Keratinocyte (primary cell): ENCODE data around the gene OR6N2.

ENCODE experiments used
- EZH2 ChIP-seq: IDR thresholded peaks from one replicate; pipeline ENCODE4 v1.6.1; 2012; ENCODE audit warnings: inconsistent platforms, mild to moderate bottlenecking, low read length, moderate library complexity
- TF ChIP-seq, protein P1 (sequence below), 3 experiments: IDR thresholded peaks in 1 of 3; conservative IDR thresholded peaks in 1 of 3; optimal IDR thresholded peaks in 1 of 3; 2 replicates in 2 of 3; 3 replicates in 1 of 3; pipeline versions ENCODE3 to v1.5.1; 2011; ENCODE audit warnings: low read length in 3 of 3, mild to moderate bottlenecking in 3 of 3, moderate library complexity in 2 of 3, control low read depth in 1 of 3, inconsistent platforms in 1 of 3; ENCODE audit not compliant: insufficient read depth in 2 of 3; ENCODE audit errors: extremely low read depth in 1 of 3

DNA sequence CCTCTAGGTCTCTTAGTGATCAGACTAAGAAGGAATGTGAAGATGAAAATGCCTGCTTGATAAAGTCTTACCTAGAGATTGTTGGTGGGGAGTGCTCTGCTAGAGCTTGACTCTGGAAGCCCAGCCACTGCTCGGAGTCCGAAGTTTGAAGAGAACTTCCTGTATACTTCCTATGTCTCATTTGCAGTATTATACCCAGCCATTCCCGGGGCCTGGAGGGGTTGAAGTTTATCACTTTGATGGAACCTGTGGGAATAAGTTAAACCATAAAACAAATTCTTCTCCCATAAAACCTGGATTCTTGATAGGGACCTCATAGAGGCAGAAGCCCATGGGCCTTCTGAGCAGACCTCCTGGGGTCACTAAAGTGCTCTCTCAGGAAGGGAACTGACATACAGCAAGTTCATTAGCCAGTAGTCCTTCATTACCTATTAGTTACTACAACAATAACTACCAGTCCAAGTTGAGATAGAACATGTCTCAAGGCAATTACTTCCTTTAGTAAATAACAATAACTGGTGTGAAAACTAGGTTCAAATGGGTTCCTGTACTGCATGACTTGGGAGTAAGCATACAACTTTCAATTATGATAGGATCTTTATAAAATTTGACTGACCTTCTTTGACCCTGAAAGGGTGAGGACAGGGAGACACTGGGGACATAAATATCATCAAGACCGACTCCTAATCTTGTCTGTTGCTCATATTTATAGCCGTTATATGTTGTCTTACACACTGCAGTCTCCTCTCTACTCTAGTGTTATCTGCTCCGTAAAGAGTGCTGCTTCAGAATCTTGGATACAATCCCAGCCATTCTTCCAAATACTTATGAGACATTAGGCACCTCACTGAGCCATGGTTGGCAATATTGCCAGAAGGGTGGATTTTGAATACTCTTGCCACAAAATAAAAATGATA lies 8.8 kb downstream of the OR6N2 start, which contains the start of gene OR6N1:
- TF ChIP-seq, protein P1, sequence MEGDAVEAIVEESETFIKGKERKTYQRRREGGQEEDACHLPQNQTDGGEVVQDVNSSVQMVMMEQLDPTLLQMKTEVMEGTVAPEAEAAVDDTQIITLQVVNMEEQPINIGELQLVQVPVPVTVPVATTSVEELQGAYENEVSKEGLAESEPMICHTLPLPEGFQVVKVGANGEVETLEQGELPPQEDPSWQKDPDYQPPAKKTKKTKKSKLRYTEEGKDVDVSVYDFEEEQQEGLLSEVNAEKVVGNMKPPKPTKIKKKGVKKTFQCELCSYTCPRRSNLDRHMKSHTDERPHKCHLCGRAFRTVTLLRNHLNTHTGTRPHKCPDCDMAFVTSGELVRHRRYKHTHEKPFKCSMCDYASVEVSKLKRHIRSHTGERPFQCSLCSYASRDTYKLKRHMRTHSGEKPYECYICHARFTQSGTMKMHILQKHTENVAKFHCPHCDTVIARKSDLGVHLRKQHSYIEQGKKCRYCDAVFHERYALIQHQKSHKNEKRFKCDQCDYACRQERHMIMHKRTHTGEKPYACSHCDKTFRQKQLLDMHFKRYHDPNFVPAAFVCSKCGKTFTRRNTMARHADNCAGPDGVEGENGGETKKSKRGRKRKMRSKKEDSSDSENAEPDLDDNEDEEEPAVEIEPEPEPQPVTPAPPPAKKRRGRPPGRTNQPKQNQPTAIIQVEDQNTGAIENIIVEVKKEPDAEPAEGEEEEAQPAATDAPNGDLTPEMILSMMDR (optimal IDR thresholded peaks at IDR 0.05 in 1 of 3, IDR thresholded peaks at IDR 0.05 in 1 of 3, conservative IDR thresholded peaks at IDR 0.05 in 1 of 3; ENCODE audit: extremely low read depth in 1 of 3, insufficient read depth in 2 of 3, low read length in 3 of 3), result no peak
- TF ChIP-seq EZH2, result no peak
